ENCODE results near the gene MED26.

Gene MED26

DNA sequence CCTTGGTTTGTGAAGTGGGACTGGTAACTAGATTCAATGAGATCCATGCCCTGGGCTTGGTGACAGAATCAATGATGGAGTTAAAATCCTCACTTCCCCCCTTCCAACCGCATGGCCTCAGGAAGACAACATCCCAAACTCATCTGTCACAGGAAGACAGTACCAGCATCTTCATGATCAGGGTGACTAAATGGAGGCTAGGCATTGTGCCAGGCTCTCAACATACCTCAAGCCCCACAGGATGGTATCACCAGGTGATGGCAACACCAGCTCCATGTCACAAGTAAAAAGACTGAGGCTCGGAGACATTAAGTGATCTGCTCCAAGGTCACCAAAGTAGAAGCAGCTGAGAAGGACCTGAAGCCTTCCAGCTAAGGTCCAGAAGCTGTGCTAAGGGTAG is 14.2 kb downstream of the MED26 start:
- H3K4me3 ChIP-seq (ENCODE audit: low read length): no peak overlapping the region
- TF ChIP-seq CTCF (conservative IDR thresholded peaks at IDR 0.05; ENCODE audit: low read depth, low read length): no peak
- DNase-seq (ENCODE audit: low read depth): no peak

DNA sequence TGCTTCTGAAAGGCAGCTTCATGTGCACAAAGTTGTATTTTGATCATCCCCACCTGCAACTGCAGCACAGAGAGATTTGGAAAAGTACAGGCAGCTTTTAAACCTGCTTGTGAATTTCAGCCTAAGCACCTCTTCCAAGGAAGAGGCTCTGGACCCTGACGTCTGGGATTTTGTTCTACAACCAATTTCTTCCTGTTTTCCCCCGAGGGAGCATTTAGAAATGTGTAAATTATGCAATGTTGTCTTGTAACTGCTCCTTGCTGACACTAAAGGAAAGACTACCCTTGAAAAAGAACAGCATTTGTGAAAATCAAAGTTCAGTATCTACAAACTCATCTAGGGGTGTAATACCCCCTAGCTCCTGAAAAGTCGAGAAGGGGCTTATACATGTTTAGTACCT is 15.4 kb downstream of the MED26 start:
- no peak for TF ChIP-seq CTCF (conservative IDR thresholded peaks at IDR 0.05; ENCODE audit: low read depth, low read length)
- DNase-seq (ENCODE audit: low read depth): no peak
- H3K4me3 ChIP-seq (ENCODE audit: low read length): no peak overlapping the region

GRCh38 chr19:16611121-16611520 is 16.9 kb downstream of the MED26 start:
- no peak for TF ChIP-seq CTCF (conservative IDR thresholded peaks at IDR 0.05; ENCODE audit: low read depth, low read length)
- no peak for DNase-seq (ENCODE audit: low read depth)
- H3K4me3 ChIP-seq (ENCODE audit: low read length): no peak overlapping the region

- TF ChIP-seq CTCF (conservative IDR thresholded peaks at IDR 0.05; ENCODE audit: low read depth, low read length): no peak
- H3K4me3 ChIP-seq (ENCODE audit: low read length): no peak overlapping the region
- no peak for DNase-seq (ENCODE audit: low read depth)
Observed at GRCh38 chr19:16609511-16610200, 18.3 kb downstream of the MED26 start.

DNA sequence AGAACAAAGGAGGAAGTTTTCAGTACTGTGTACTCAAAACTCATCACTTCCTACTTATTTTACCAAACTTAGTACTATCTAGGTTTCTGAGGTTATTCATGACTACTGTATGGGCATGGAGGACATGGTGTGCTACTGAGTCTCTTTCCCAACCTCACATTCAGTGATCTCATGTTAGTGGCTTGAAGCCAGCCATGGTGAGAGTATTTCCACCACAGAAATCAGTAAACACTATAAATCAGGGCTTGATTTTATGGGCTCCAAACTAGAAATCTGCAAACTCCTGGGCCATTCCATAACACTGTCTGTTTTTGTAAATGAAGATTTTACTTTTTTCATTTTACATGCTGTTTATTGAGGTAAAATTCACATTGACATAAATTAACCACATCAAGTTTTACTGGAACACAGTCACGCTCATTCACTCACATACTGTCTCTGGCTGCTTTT is 19.7 kb downstream of the MED26 start:
- no peak for TF ChIP-seq CTCF (conservative IDR thresholded peaks at IDR 0.05; ENCODE audit: low read depth, low read length)
- DNase-seq (ENCODE audit: low read depth): no peak
- H3K4me3 ChIP-seq (ENCODE audit: low read length): no peak overlapping the region

DNA sequence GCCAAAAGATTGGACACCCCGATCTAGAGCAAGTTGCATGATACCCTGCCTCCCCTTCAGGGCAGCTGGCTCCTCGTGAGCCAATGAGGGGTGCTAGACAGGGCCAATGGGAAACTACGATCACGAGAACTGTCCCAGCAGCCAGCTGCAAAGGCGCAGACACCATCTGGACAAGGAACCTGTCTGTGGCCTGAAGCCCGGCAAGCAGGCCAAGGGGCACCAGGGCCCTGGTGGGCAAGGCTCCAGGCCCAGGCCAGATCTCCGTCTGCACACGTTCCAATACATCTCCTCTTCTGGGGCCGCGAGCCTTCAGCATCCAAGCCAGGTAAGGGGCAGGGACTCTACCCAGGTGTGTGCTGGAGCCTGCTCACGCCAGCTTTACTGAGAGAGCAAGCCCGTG is 20.2 kb downstream of the MED26 start:
- TF ChIP-seq CTCF (conservative IDR thresholded peaks at IDR 0.05; ENCODE audit: low read depth, low read length): no peak
- no peak overlapping the region for H3K4me3 ChIP-seq (ENCODE audit: low read length)

GRCh38 chr19:16605553-16605994 is 22.4 kb downstream of the MED26 start:
- no peak for DNase-seq (ENCODE audit: low read depth)
- no peak overlapping the region for H3K4me3 ChIP-seq (ENCODE audit: low read length)
- no peak for TF ChIP-seq CTCF (conservative IDR thresholded peaks at IDR 0.05; ENCODE audit: low read depth, low read length)

More for the DNA sequence above, 20.2 kb downstream of the MED26 start:
- DNase-seq (ENCODE audit: low read depth): no peak

Data from retinal pigment epithelial cell (primary cell).